Muscle of leg (tissue), 11 donors: ENCODE data around the gene ANKRD65. TPM values are rescaled to one million over a fixed set of nuclear protein-coding genes. Genes with fewer than 3 reads are reported as not detected.
"Not testable (repeated sequence)": the region's sequence is repeated elsewhere in the genome, so short reads cannot be mapped to it uniquely, and the experiment has no call there.

Experiments used
- DNase-seq: peaks from one replicate; pipeline ENCODE4 v3.0.0; 2013
- H3K27ac ChIP-seq: one replicate; pipeline ENCODE4 v1.5.1; 2013; ENCODE audit warnings: mild to moderate bottlenecking, low read length, control low read depth
- H3K27me3 ChIP-seq: one replicate; pipeline ENCODE4 v1.6.1; 2013; ENCODE audit warnings: low read length; ENCODE audit not compliant: control insufficient read depth, insufficient read depth
- H3K36me3 ChIP-seq: one replicate; pipeline ENCODE4 v1.6.1; 2013; ENCODE audit warnings: low read length; ENCODE audit not compliant: control insufficient read depth, insufficient read depth
- H3K4me1 ChIP-seq: one replicate; pipeline ENCODE4 v1.6.1; 2013; ENCODE audit warnings: low read length; ENCODE audit not compliant: control insufficient read depth, insufficient read depth
- H3K4me3 ChIP-seq: one replicate; pipeline ENCODE4 v1.5.1; 2013; ENCODE audit warnings: low read length, control low read depth
- H3K9me3 ChIP-seq: replicated peaks from 2 replicates; pipeline ENCODE4 v1.6.1; 2013; ENCODE audit warnings: low read depth, low read length; ENCODE audit not compliant: control insufficient read depth
- WGBS: methylation state at CpG from one replicate; pipeline ENCODE4 v1.1.5; 2013; ENCODE audit warnings: missing lambda C conversion rate; ENCODE audit not compliant: insufficient coverage; 5-methylcytosine and 5-hydroxymethylcytosine counted together
- polyA plus RNA-seq, 8 donors: library from polyadenylated mRNA; unstranded; fragments of 120-200 nt; gene quantifications; one replicate each; pipeline versions ENCODE4 v1.2.1 to v1.2.3, GENCODE V29; 2013; ENCODE audit warnings: inconsistent platforms in 1 of 8, low replicate concordance in 1 of 8; ENCODE audit not compliant: insufficient read length in 8 of 8, insufficient read depth in 1 of 8
- total RNA-seq: library from RNA; stranded (reverse); fragments of 120-200 nt; gene quantifications from one replicate; pipeline ENCODE4 v1.2.4, GENCODE V29; 2013

Gene ANKRD65
- total and polyA plus RNA-seq, 9 donors, result 10.6 to 24.1 (median 16.2) TPM

DNA sequence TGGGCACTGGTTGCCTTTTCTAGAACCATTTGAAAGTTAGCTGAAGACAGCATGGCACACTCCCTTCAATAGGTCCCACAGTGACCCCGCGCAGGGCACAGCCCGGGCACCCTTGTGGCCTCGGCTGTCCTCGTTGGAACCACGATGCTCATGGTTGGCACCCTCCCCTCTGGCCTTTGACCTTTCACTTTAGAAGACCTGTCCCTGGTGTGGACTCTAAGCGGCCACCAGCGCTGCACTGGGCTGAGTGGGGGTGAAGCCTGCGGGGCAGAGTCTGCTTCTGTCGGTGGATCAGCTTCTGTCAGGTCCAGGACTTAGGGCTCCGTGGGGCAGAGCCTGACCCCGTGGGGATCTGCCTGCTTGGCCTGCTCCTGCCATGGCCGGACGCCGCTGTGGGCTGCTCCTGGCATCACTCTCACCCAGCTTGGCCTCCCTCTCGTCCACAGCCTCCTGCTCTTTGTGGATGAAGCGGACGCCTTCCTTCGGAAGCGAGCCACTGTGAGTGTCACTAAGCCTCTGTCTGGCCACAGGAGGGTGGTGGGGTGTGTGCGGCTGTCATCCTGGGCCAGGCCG lies 35.7 kb upstream of the ANKRD65 start:
- WGBS, result 87% methylated on average over 14 of the region's 22 CpGs

DNA sequence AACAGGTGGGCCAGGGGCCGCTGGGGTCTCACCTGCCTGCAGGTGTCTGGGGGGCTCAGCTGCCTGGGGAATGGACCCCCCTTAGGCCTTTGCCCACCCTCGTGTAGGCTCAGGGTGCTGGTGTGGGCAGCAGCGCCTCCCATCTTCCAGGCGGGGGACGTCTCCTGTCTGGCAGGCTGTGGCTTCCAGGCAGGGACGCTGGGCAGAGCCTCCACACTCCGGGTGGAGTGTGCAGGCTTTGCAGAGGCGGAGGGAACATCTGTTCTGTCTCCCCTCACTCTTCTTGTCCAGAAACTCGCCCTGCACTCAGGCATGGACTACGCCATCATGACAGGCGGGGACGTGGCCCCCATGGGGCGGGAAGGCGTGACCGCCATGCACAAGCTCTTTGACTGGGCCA lies 34.9 kb upstream of the ANKRD65 start:
- H3K36me3 ChIP-seq, H3K9me3 ChIP-seq, DNase-seq, H3K27me3 ChIP-seq, H3K4me1 ChIP-seq, H3K27ac ChIP-seq, H3K4me3 ChIP-seq: not testable (repeated sequence)
- no CpG with 5 or more reads among the region's 15 CpGs for WGBS

More for the DNA sequence above, 35.7 kb upstream of the ANKRD65 start:
- H3K4me1 ChIP-seq, H3K9me3 ChIP-seq, H3K27me3 ChIP-seq, DNase-seq, H3K4me3 ChIP-seq, H3K36me3 ChIP-seq, H3K27ac ChIP-seq: not testable (repeated sequence)

GRCh38 chr1:1455366-1455884 lies 34.3 kb upstream of the ANKRD65 start:
- no peak overlapping the region for H3K4me3 ChIP-seq
- H3K9me3 ChIP-seq, result no peaks in the 10 kb centered on the region
- no peaks in the 10 kb centered on the region for H3K27me3 ChIP-seq
- no peak overlapping the region for H3K27ac ChIP-seq
- no peaks in the 10 kb centered on the region for H3K36me3 ChIP-seq
- WGBS, result 85% methylated on average over 23 of the region's 30 CpGs
- no peaks in the 10 kb centered on the region for H3K4me1 ChIP-seq
- DNase-seq, result no peak

DNA sequence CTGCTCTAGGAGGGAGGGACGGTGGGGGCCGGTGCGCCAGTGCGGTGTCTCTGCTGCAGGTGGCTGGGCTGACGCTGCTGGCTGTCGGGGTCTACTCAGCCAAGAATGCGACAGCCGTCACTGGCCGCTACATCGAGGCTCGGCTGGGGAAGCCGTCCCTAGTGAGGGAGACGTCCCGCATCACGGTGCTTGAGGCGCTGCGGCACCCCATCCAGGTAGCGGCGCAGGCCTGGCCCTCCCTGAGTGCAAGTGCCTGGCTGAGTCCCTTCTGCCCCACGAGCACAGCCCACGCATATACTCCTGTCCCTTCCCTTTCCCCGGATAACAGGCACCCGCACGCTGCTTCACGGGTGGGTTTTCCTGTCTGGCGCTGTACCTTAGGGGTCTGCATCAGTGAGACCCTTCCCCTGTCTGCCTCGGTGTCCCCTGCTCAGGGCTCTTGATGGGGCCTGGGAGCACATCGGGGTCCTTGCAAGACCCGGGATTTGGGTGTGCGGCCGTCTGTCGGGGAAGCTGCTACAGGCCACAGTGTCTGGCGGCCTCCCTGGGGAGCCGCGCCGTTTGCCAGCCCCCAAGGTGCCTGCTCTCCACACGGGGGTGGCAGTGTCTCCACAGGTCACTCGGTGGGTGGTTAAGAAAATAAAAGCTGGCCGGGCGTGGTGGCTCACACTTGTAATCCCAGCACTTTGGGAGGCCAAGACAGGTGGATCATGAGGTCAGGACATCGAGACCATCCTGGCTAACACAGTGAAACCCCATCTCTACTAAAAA lies 33.4 kb upstream of the ANKRD65 start:
- WGBS, result 65% methylated on average over 23 of the region's 41 CpGs

DNA sequence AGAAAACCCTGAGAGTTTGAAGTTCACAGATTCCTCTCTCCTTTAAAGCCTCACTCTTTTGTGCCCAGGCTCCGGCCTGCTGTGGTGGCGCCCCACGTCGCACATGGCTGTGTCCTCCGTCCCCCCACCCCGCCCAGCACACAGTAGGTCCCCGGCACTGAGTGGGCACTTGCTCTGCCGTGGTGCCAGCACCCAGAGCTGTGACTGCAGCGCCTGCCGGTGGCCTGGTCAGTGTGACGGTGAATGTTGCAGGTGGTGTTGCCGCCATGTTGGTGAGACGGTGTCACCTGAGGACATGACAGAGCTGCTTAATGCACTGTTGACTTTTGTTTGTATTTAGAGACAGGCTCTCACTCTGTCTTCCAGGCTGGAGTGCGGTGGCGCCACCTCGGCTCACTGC lies 31.8 kb upstream of the ANKRD65 start:
- no peaks in the 10 kb centered on the region for H3K9me3 ChIP-seq
- H3K4me3 ChIP-seq, result no peak overlapping the region
- no peaks in the 10 kb centered on the region for H3K4me1 ChIP-seq
- 92% methylated on average over 10 of the region's 16 CpGs for WGBS
- H3K36me3 ChIP-seq, result no peaks in the 10 kb centered on the region
- H3K27ac ChIP-seq, result no peak overlapping the region
- no peak for DNase-seq
- peaks cover 2% of the 10 kb centered on the region for H3K27me3 ChIP-seq

More for the DNA sequence above, 33.4 kb upstream of the ANKRD65 start:
- not testable (repeated sequence) for H3K9me3 ChIP-seq, H3K4me1 ChIP-seq, DNase-seq, H3K27me3 ChIP-seq, H3K36me3 ChIP-seq, H3K27ac ChIP-seq, H3K4me3 ChIP-seq

DNA sequence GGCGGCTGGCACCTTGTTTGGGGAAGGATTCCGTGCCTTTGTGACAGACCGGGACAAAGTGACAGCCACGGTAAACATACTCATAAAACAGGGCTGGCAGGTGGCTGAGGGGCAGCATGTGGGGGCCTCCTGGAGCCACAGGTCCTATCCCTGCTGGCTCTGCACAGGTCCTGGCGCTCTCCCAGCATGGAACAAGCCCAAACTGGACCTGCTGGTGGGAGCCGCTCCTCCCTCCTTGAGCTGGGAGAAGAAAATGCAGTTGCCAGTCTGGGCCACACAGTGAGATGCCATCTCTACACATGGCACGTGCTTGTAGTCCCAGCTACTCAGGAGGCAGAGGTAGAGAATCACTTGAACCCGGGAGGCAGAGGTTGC lies 31.3 kb upstream of the ANKRD65 start:
- not testable (repeated sequence) for H3K27ac ChIP-seq, H3K27me3 ChIP-seq, H3K9me3 ChIP-seq, H3K4me1 ChIP-seq, DNase-seq, H3K36me3 ChIP-seq, H3K4me3 ChIP-seq
- WGBS, result 72% methylated on average over 6 of the region's 8 CpGs

DNA sequence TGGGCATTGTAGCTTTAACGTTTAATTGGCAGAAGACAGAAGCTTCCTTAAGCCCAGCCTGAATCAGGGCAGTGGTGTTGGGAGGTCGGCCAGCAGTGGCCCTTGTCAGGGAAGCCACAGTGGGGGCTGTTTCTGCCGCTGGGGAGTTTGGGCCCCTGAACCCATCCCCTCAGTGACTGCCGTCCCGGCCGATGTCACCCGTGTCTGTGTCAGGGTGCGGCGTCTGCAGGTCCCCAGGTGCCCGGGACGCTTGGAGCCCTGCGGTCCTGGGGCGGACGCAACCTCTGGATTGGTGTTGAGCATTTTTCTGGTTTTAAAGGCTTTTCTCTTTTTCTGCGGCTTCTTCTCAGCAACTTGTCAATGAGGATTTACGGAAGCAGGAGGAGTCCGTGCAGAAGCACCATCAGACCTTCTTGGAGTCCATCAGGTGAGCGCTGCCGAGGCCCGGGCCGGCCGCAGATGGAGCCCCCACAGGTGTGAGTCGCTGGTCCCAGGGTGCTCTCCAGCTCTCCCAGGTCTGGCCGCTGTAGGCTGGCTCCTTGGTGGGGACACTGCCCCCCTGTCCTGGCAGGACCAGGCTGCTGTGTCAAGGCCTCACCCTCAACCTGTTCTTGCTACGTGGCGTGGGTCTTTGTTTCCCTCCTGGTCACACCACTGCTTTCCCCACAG lies 30.8 kb upstream of the ANKRD65 start:
- no peaks in the 10 kb centered on the region for H3K9me3 ChIP-seq
- no peak overlapping the region for H3K27ac ChIP-seq
- WGBS, result 85% methylated on average over 17 of the region's 26 CpGs
- H3K27me3 ChIP-seq, result peaks cover 2% of the 10 kb centered on the region
- H3K36me3 ChIP-seq, result no peaks in the 10 kb centered on the region
- no peaks in the 10 kb centered on the region for H3K4me1 ChIP-seq
- no peak for DNase-seq
- no peak overlapping the region for H3K4me3 ChIP-seq

DNA sequence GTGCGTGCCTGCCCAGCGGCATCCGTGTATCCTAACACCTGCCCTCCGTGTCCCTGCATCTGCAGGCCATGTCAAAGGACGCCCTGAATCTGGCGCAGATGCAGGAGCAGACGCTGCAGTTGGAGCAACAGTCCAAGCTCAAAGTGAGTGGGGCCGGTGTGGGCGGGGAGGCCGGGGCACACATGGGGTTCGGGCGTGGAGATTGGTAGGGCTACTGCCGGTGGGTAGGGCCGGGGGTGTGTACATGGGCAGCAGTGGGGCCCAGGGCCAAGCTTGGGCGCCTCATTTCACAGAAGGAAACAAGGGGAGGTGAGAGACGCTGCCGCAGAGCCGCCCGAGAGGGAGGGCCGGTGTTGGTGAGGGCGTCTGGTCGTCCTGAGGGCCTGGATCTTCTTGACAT lies 29.5 kb upstream of the ANKRD65 start:
- 90% methylated on average over 13 of the region's 22 CpGs for WGBS
- not testable (repeated sequence) for H3K27me3 ChIP-seq, DNase-seq, H3K9me3 ChIP-seq, H3K27ac ChIP-seq, H3K4me3 ChIP-seq, H3K4me1 ChIP-seq, H3K36me3 ChIP-seq

- WGBS, result no CpG with 5 or more reads among the region's 6 CpGs
- Histone ChIP-seq H3K9me3 (no peaks in the 10 kb centered on the region), H3K4me1 (no peaks in the 10 kb centered on the region), H3K36me3 (no peaks in the 10 kb centered on the region), H3K27ac (no peak within 1 kb of the TSS), H3K27me3 (peaks cover 2% of the 10 kb centered on the region), H3K4me3 (no peak within 1 kb of the TSS)
- DNase-seq, result no peak
Observed at GRCh38 chr1:1449099-1449739, 28.1 kb upstream of the ANKRD65 start, which contains the start of gene ATAD3C. Gene ATAD3C (plus strand): TSS chr1:1449689. CDS start chr1:1450684, 995 bp downstream.

- not testable (repeated sequence) for DNase-seq, H3K36me3 ChIP-seq, H3K4me3 ChIP-seq, H3K9me3 ChIP-seq, H3K27me3 ChIP-seq, H3K27ac ChIP-seq, H3K4me1 ChIP-seq
- 95% methylated on average over 3 of the region's 19 CpGs for WGBS
Observed at GRCh38 chr1:1446631-1447030, 25.6 kb upstream of the ANKRD65 start.
